Motor neuron (in vitro differentiated cells): ENCODE data around the gene MESD. TPM values are rescaled to one million over a fixed set of nuclear protein-coding genes. Genes with fewer than 3 reads are reported as not detected.

Experiments
- ATAC-seq, 8 experiments: fragments of 200-7000 bp; cut with Tn5 transposase; replicated peaks in 6 of 8; 2 replicates each; pipeline ENCODE4 v1.8.0; 2021; ENCODE audit warnings: mild to moderate bottlenecking in 8 of 8, moderate library complexity in 8 of 8
- H3K27ac ChIP-seq, 2 donors: fragments of 250-450 bp; sonication (Bioruptor Pico); 2 replicates each; pipeline ENCODE4 v1.9.0; 2021; ENCODE audit warnings: antibody characterized with exemption in 2 of 2, mild to moderate bottlenecking in 2 of 2, moderate library complexity in 1 of 2
- H3K4me1 ChIP-seq, 2 donors: fragments of 250-450 bp; sonication (Bioruptor Pico); replicated peaks in 1 of 2; 2 replicates each; pipeline ENCODE4 v1.6.1; 2021; ENCODE audit warnings: antibody characterized with exemption in 2 of 2, mild to moderate bottlenecking in 2 of 2, moderate library complexity in 1 of 2
- H3K4me3 ChIP-seq, 5 donors: fragments of 250-450 bp; sonication (Bioruptor Pico); 2 replicates each; pipeline ENCODE4 v1.9.0; 2021; ENCODE audit warnings: antibody characterized with exemption in 5 of 5, mild to moderate bottlenecking in 5 of 5, moderate library complexity in 4 of 5
- WGBS, 10 experiments: fragments of 450-650 bp; shearing (Covaris generic); methylation state at CpG; one replicate each; pipeline ENCODE4 v1.0.0; 2022; 5-methylcytosine and 5-hydroxymethylcytosine counted together
- in situ Hi-C, 9 experiments: fragments of 400-800 bp; cut with MboI; loops; one replicate each; pipeline ENCODE4 v1.15.0; 2021; ENCODE audit warnings: low sequenced_read_pairs in 9 of 9, low pct_unique_long_range_greater_than_20kb in 2 of 9; ENCODE audit not compliant: unreplicated experiment in 9 of 9
- total RNA-seq, 8 experiments: library from RNA; unstranded; fragments of 300-600 nt; gene quantifications; 2 replicates each; pipeline versions ENCODE4 v1.2.3 to v1.2.4, GENCODE V29; 2022

The MESD gene
- total RNA-seq, 8 experiments from 2014 or later = 9.7 to 83.2 (median 23.1) TPM

- Histone ChIP-seq H3K27ac (no peak overlapping the region), H3K4me3 (no peak overlapping the region), H3K4me1 (no peaks in the 10 kb centered on the region)
- in situ Hi-C loops = no loop called here
- WGBS, 10 experiments = 40 to 100% (median 88%) methylated on average over 2 to 8 of the region's 15 CpGs; no CpG with 5 or more reads in 4 of the 10 experiments
- ATAC-seq = no peak
These were observed 56.6 kb downstream of the MESD start for GRCh38 chr15:80932989-80933388.

- in situ Hi-C loops = no loop called here
- 80 to 100% (median 100%) methylated on average over 1 to 3 of the region's 5 CpGs; no CpG with 5 or more reads in 3 of the 10 experiments for WGBS, 10 experiments
- no peak overlapping the region for H3K27ac ChIP-seq
These were observed 57.2 kb downstream of the MESD start for GRCh38 chr15:80932513-80932815.

GRCh38 chr15:80931721-80932512 lies 57.7 kb downstream of the MESD start:
- Histone ChIP-seq H3K4me3 (no peak overlapping the region), H3K4me1 (no peaks in the 10 kb centered on the region), H3K27ac (no peak overlapping the region)
- in situ Hi-C loops = no loop called here
- 60 to 100% (median 94%) methylated on average over 1 to 7 of the region's 20 CpGs for WGBS, 10 experiments
- ATAC-seq = no peak

More at GRCh38 chr15:80932513-80932815, 57.2 kb downstream of the MESD start:
- Histone ChIP-seq H3K4me1 (no peaks in the 10 kb centered on the region), H3K4me3 (no peak overlapping the region)
- ATAC-seq = no peak

GRCh38 chr15:80931191-80931590 lies 58.4 kb downstream of the MESD start:
- no peak for ATAC-seq
- in situ Hi-C loops = no loop called here

GRCh38 chr15:80929689-80930088 lies 59.9 kb downstream of the MESD start:
- Histone ChIP-seq H3K4me1 (no peaks in the 10 kb centered on the region), H3K4me3 (no peak overlapping the region), H3K27ac (no peak overlapping the region)
- no peak for ATAC-seq
- in situ Hi-C loops = no loop called here
- 67 to 92% (median 87%) methylated on average over 2 to 4 of the region's 4 CpGs; no CpG with 5 or more reads in 5 of the 10 experiments for WGBS, 10 experiments

More at GRCh38 chr15:80931191-80931590, 58.4 kb downstream of the MESD start:
- Histone ChIP-seq H3K4me1 (no peaks in the 10 kb centered on the region), H3K27ac (no peak overlapping the region), H3K4me3 (no peak overlapping the region)
- 24 to 100% (median 87%) methylated on average over 1 to 2 of the region's 2 CpGs; no CpG with 5 or more reads in 3 of the 10 experiments for WGBS, 10 experiments

GRCh38 chr15:80929225-80929624 lies 60.4 kb downstream of the MESD start:
- H3K27ac ChIP-seq = no peak overlapping the region
- ATAC-seq = peak in 3 of 8 experiments; percentile 46 to 81 (median 76)
- no peak overlapping the region for H3K4me3 ChIP-seq
- 0 to 100% (median 29%) methylated on average over 1 to 4 of the region's 4 CpGs; no CpG with 5 or more reads in 4 of the 10 experiments for WGBS, 10 experiments
- in situ Hi-C loops = no loop called here
- no peaks in the 10 kb centered on the region for H3K4me1 ChIP-seq

GRCh38 chr15:80926126-80926525 lies 63.5 kb downstream of the MESD start:
- Histone ChIP-seq H3K4me3 (no peak overlapping the region), H3K4me1 (no peaks in the 10 kb centered on the region), H3K27ac (no peak overlapping the region)
- ATAC-seq = no peak
- in situ Hi-C loops = no loop called here
- 71 to 100% (median 88%) methylated on average over 1 to 3 of the region's 3 CpGs; no CpG with 5 or more reads in 2 of the 10 experiments for WGBS, 10 experiments

- no peak for ATAC-seq
- 43 to 100% (median 91%) methylated on average over 1 to 10 of the region's 17 CpGs; no CpG with 5 or more reads in 3 of the 10 experiments for WGBS, 10 experiments
- no peaks in the 10 kb centered on the region for H3K4me1 ChIP-seq
- H3K4me3 ChIP-seq = no peak overlapping the region
- H3K27ac ChIP-seq = no peak overlapping the region
- in situ Hi-C loops = no loop called here
These were observed 64.0 kb downstream of the MESD start for GRCh38 chr15:80925597-80926059.

GRCh38 chr15:80924278-80924677 lies 65.3 kb downstream of the MESD start:
- in situ Hi-C loops = no loop called here
- ATAC-seq = no peak
- Histone ChIP-seq H3K4me1 (no peaks in the 10 kb centered on the region), H3K4me3 (no peak overlapping the region), H3K27ac (no peak overlapping the region)
- 61 to 100% (median 91%) methylated on average over 1 to 4 of the region's 4 CpGs; no CpG with 5 or more reads in 5 of the 10 experiments for WGBS, 10 experiments

GRCh38 chr15:80923668-80924067 lies 66.0 kb downstream of the MESD start:
- ATAC-seq = no peak
- Histone ChIP-seq H3K4me1 (no peaks in the 10 kb centered on the region), H3K4me3 (no peak overlapping the region), H3K27ac (no peak overlapping the region)
- in situ Hi-C loops = no loop called here
- WGBS, 10 experiments = 27 to 97% (median 84%) methylated on average over 1 to 6 of the region's 6 CpGs; no CpG with 5 or more reads in 2 of the 10 experiments

GRCh38 chr15:80921736-80922410 lies 67.7 kb downstream of the MESD start:
- ATAC-seq = no peak
- 40 to 100% (median 88%) methylated on average over 1 to 14 of the region's 20 CpGs; no CpG with 5 or more reads in 2 of the 10 experiments for WGBS, 10 experiments
- Histone ChIP-seq H3K4me3 (no peak overlapping the region), H3K4me1 (no peaks in the 10 kb centered on the region), H3K27ac (no peak overlapping the region)
- in situ Hi-C loops = no loop called here

GRCh38 chr15:80920271-80920699 lies 69.3 kb downstream of the MESD start:
- no peaks in the 10 kb centered on the region for H3K4me1 ChIP-seq
- in situ Hi-C loops = no loop called here
- no peak overlapping the region for H3K27ac ChIP-seq
- ATAC-seq = no peak
- no peak overlapping the region for H3K4me3 ChIP-seq
- 53 to 83% (median 70%) methylated on average over 1 to 2 of the region's 5 CpGs; no CpG with 5 or more reads in 5 of the 10 experiments for WGBS, 10 experiments

GRCh38 chr15:80918196-80918783 lies 71.3 kb downstream of the MESD start:
- Histone ChIP-seq H3K4me3 (no peak overlapping the region), H3K4me1 (no peaks in the 10 kb centered on the region), H3K27ac (no peak overlapping the region)
- ATAC-seq = no peak
- in situ Hi-C loops = no loop called here
- WGBS, 10 experiments = 56 to 93% (median 85%) methylated on average over 1 to 2 of the region's 5 CpGs; no CpG with 5 or more reads in 4 of the 10 experiments
